Stomach (tissue), 9 donors: ENCODE data around the gene FPR3. TPM values are rescaled to one million over a fixed set of nuclear protein-coding genes. Genes with fewer than 3 reads are reported as not detected.

Experiments used
- DNase-seq, 2 donors: peaks; one replicate each; pipeline versions ENCODE4 v3.0.0 to v3.0.0-alpha.2; 2013 to 2019
- H3K27ac ChIP-seq, 5 donors: fragments of 200-600 bp in 4 of 5; sonication (generic) in 4 of 5; one replicate each; pipeline ENCODE4 v1.5.1; 2013 to 2019; ENCODE audit warnings: mild to moderate bottlenecking in 1 of 5, moderate library complexity in 1 of 5
- H3K27me3 ChIP-seq, 3 donors: fragments of 200-600 bp; sonication (generic); one replicate each; pipeline ENCODE4 v1.5.1; 2017 to 2019; ENCODE audit warnings: mixed run types in 1 of 3
- H3K36me3 ChIP-seq, 4 donors: fragments of 200-600 bp; sonication (generic); 1 replicate in 3 of 4; 2 replicates in 1 of 4; pipeline ENCODE4 v1.5.1; 2016 to 2019
- H3K4me1 ChIP-seq, 4 donors: fragments of 200-600 bp; sonication (generic); one replicate each; pipeline ENCODE4 v1.5.1; 2016 to 2019
- H3K4me3 ChIP-seq, 4 donors: fragments of 200-600 bp; sonication (generic) in 3 of 4; one replicate each; pipeline ENCODE4 v1.5.1; 2016 to 2019; ENCODE audit warnings: mild to moderate bottlenecking in 1 of 4
- H3K9me3 ChIP-seq, 4 donors: fragments of 200-600 bp; sonication (generic); one replicate each; pipeline ENCODE4 v1.5.1; 2016 to 2019
- EP300 ChIP-seq: sonication (generic); formaldehyde crosslinking; IDR thresholded peaks from one replicate; pipeline ENCODE4 v1.6.1; 2017; ENCODE audit warnings: antibody characterized with exemption
- POLR2A ChIP-seq, 4 donors: fragments of 450-650 bp; IDR thresholded peaks; one replicate each; pipeline ENCODE4 v1.6.1; 2016; ENCODE audit warnings: antibody characterized with exemption in 4 of 4, control low read depth in 2 of 4, mild to moderate bottlenecking in 1 of 4, moderate library complexity in 1 of 4
- POLR2AphosphoS5 ChIP-seq, 3 donors: sonication (generic); formaldehyde crosslinking; IDR thresholded peaks; one replicate each; pipeline ENCODE4 v1.6.1; 2016; ENCODE audit warnings: antibody characterized with exemption in 3 of 3
- WGBS, 5 donors: extraction: QIAGEN DNeasy Blood & Tissue Kit in 3 of 5; methylation state at CpG; one replicate each; pipeline versions ENCODE4 v1.1.5 to v1.1.7; 2013 to 2018; 5-methylcytosine and 5-hydroxymethylcytosine counted together
- intact Hi-C: fragments of 100-400 bp; cut with DNase I; formaldehyde crosslinking; loops from one replicate; pipeline ENCODE4 v1.15.1; 2023; ENCODE audit warnings: low total_unique reads
- polyA plus RNA-seq, 3 donors: library from polyadenylated mRNA; stranded (reverse); fragments of 200-250 nt; gene quantifications; one replicate each; pipeline ENCODE4 v1.2.3, GENCODE V29; 2013
- total RNA-seq, 5 donors: library from RNA; depleted of rRNA; stranded (reverse); fragments of >200 nt; gene quantifications; one replicate each; pipeline versions ENCODE4 v1.1.0 to v1.2.3, GENCODE V29; 2014 to 2016
- TF ChIP-seq, protein P1 (sequence below), 7 experiments: fragments of 450-650 bp in 4 of 7; fragments of 200-600 bp in 3 of 7; sonication (generic) in 3 of 7; IDR thresholded peaks; one replicate each; pipeline ENCODE4 v1.5.1; 2016 to 2019; ENCODE audit warnings: antibody characterized with exemption in 7 of 7, control low read depth in 2 of 7, mild to moderate bottlenecking in 1 of 7
- donor health status: healthy with polysubstance abuse.
- donor health status: Bipolar disorder and iron deficiency.
- donor health status: healthy.

Gene FPR3
- total and polyA plus RNA-seq, 8 donors = 0.58 to 7.0 (median 2.5) TPM; not detected in 2

- intact Hi-C loops = no loop called here
- no peaks in the 10 kb centered on the region for H3K36me3 ChIP-seq
- peaks cover 0 to 6% (median 2%) of the 10 kb centered on the region in 4 donors for H3K9me3 ChIP-seq
- H3K4me3 ChIP-seq = no peak overlapping the region
- no peaks in the 10 kb centered on the region for H3K4me1 ChIP-seq
- WGBS, 5 donors = 24 to 35% (median 31%) methylated on average over 3 of the region's 3 CpGs
- peaks cover 0 to 45% (median 0%) of the 10 kb centered on the region in 3 donors for H3K27me3 ChIP-seq
- no peak overlapping the region for H3K27ac ChIP-seq
- no peak for TF ChIP-seq POLR2A (IDR thresholded peaks at IDR 0.05)
- TF ChIP-seq, protein P1, sequence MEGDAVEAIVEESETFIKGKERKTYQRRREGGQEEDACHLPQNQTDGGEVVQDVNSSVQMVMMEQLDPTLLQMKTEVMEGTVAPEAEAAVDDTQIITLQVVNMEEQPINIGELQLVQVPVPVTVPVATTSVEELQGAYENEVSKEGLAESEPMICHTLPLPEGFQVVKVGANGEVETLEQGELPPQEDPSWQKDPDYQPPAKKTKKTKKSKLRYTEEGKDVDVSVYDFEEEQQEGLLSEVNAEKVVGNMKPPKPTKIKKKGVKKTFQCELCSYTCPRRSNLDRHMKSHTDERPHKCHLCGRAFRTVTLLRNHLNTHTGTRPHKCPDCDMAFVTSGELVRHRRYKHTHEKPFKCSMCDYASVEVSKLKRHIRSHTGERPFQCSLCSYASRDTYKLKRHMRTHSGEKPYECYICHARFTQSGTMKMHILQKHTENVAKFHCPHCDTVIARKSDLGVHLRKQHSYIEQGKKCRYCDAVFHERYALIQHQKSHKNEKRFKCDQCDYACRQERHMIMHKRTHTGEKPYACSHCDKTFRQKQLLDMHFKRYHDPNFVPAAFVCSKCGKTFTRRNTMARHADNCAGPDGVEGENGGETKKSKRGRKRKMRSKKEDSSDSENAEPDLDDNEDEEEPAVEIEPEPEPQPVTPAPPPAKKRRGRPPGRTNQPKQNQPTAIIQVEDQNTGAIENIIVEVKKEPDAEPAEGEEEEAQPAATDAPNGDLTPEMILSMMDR (IDR thresholded peaks at IDR 0.05) = no peak
- DNase-seq = peak in 1 of 2 donors; percentile 21
Measured at GRCh38 chr19:51783372-51783771, 11.6 kb upstream of the FPR3 start.

- Histone ChIP-seq H3K36me3 (no peaks in the 10 kb centered on the region), H3K9me3 (peaks cover 0 to 6% (median 2%) of the 10 kb centered on the region in 4 donors), H3K27ac (peak overlapping the region in 1 of 5 donors; percentile 31), H3K4me1 (no peaks in the 10 kb centered on the region), H3K4me3 (no peak overlapping the region), H3K27me3 (peaks cover 0 to 40% (median 0%) of the 10 kb centered on the region in 3 donors)
- TF ChIP-seq, protein P1 (IDR thresholded peaks at IDR 0.05) = no peak
- no peak for TF ChIP-seq POLR2AphosphoS5 (IDR thresholded peaks at IDR 0.05)
- no peak for TF ChIP-seq POLR2A (IDR thresholded peaks at IDR 0.05)
- TF ChIP-seq EP300 = no peak
- intact Hi-C loops = no loop called here
- 63 to 72% (median 67%) methylated on average over 6 of the region's 6 CpGs for WGBS, 5 donors
- no peak for DNase-seq
Measured at GRCh38 chr19:51784109-51784785, 10.7 kb upstream of the FPR3 start.

DNA sequence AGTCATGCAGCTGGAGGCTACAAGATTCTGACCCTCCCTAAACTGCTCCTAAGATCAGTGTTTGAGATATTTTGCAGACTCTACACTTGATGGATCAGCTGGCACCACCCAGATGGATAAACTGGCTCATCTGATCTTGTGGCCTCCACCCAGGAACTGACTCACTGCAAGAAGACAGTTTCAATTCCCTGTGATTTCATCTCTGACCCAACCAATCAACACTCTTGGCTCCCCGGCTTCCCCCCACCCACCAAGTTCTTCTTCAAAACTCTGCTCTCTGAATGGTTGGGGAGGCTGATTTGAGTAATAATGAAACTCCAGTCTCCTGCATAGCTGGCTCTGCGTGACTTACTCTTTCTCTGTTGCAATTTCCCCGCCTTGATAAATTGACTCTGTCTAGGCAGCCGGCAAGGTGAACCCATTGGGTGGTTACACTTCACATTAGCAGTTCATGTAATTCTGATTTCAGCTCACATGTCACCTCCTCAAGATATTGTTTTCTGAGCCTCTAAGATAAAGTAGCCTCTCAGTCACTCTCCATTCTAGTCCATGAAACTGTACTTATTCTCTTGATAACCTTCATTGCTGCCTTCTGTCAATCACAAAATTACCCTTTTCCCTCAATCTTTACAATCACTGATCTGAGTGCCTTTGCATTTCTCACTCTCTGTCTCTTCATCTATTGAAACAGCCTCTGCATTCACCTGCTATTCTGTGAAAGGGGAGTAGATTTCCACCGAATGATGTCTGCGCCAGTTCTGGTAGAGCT lies 9.9 kb upstream of the FPR3 start:
- H3K27ac ChIP-seq = peak overlapping the region in 2 of 5 donors; percentile 30 to 31
- H3K27me3 ChIP-seq = peaks cover 0 to 37% (median 0%) of the 10 kb centered on the region in 3 donors
- intact Hi-C loops = no loop called here
- peak in 1 of 2 donors; percentile 32 for DNase-seq
- H3K4me1 ChIP-seq = no peaks in the 10 kb centered on the region
- H3K4me3 ChIP-seq = no peak overlapping the region
- peaks cover 0 to 6% (median 2%) of the 10 kb centered on the region in 4 donors for H3K9me3 ChIP-seq
- 59 to 77% (median 62%) methylated on average over 6 of the region's 6 CpGs for WGBS, 5 donors
- TF ChIP-seq POLR2A (IDR thresholded peaks at IDR 0.05) = no peak
- TF ChIP-seq POLR2AphosphoS5 (IDR thresholded peaks at IDR 0.05) = no peak
- TF ChIP-seq, protein P1 (IDR thresholded peaks at IDR 0.05) = no peak
- no peak for TF ChIP-seq EP300
- no peaks in the 10 kb centered on the region for H3K36me3 ChIP-seq

DNA sequence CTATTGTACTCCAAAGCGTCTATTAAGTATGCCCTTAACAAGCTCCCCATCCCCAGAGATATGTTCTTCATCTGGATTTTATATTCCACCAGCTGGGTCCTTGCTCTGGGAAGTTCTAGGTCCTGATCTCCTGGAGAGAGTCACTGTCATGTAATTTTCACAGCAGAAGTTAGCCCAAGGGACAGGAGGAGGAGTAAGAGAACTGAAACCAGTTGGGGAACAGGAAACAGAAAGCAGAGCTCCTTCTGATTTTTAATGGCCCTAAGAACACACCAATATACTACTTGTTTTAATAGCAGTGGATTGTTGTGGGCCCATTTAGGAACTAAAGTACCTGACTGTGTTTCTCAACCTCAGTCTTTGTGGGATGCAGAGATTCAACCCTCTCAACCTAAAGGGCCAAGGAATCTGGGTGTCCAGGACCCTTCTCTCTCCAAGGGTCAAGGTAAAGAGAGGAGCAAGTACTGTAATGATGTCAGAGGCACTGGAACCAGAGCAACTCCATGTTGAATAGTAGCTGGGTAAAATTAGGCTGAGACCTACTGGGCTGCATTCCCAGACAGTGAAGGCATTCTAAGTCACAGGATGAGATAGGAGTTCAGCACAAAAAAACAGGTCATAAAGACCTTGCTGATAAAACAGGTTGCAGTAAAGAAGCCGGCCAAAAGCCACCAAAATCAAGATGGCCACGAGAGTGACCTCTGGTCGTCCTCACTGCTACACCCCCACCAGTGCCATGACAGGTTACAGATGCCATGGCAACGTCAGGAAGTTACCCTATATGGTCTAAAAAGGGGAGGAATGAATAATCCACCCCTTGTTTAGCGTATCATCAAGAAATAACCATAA lies 8.1 kb upstream of the FPR3 start:
- intact Hi-C loops = no loop called here
- DNase-seq = no peak
- peak overlapping the region in 1 of 5 donors; percentile 18 for H3K27ac ChIP-seq
- TF ChIP-seq EP300 = no peak
- no peak for TF ChIP-seq POLR2AphosphoS5 (IDR thresholded peaks at IDR 0.05)
- no peak for TF ChIP-seq POLR2A (IDR thresholded peaks at IDR 0.05)
- TF ChIP-seq, protein P1 (IDR thresholded peaks at IDR 0.05) = no peak
- WGBS, 5 donors = 50 to 71% (median 59%) methylated on average over 6 of the region's 6 CpGs
- no peaks in the 10 kb centered on the region for H3K4me1 ChIP-seq
- H3K4me3 ChIP-seq = no peak overlapping the region
- no peaks in the 10 kb centered on the region for H3K36me3 ChIP-seq
- H3K9me3 ChIP-seq = peaks cover 0 to 6% (median 2%) of the 10 kb centered on the region in 4 donors
- H3K27me3 ChIP-seq = peaks cover 0 to 19% (median 0%) of the 10 kb centered on the region in 3 donors
